Heart left ventricle (tissue), 13 donors: Measurements from ENCODE around the gene KLHL7.

Source experiments
- CTCF ChIP-seq, 12 donors: fragments of 200-600 bp; sonication (generic) in 4 of 12; IDR thresholded peaks; one replicate each; pipeline versions ENCODE4 v1.5.0 to v1.8.0; 2018 to 2022; ENCODE audit warnings: antibody characterized with exemption in 12 of 12, mild to moderate bottlenecking in 5 of 12
- POLR2A ChIP-seq, 2 donors: fragments of 450-650 bp; IDR thresholded peaks; one replicate each; pipeline ENCODE4 v1.6.1; 2017; ENCODE audit warnings: antibody characterized with exemption in 2 of 2, mild to moderate bottlenecking in 2 of 2, moderate library complexity in 2 of 2
- donor health status: ischemic (EF 13 %, LVEDD 7.1; RV severe dilation, severe dysfunction).
- donor health status: DM: no; HTN: yes; CAD: no.
- donor health status: DM: no; HTN: no; CAD: no.
- donor health status: ischemic (EF 25% LVEDD 6.9; RV normal size, moderate dysfunction).
- donor health status: ischemic (EF 25% LVEDD 5.7; RV mildly dilated, moderate dysfunction).
- donor health status: ischemic (EF 35%, LVEDD 5.7; RV mildly dilated, moderate dysfunction).
- donor health status: nonischemic (EF 11% LVEDD 7.7; RV severe dilation, severe dysfunction).
- donor health status: DM: yes; HTN: yes; CAD: no.
- donor health status: PGD.
- donor health status: ischemic (EF 29% LVEDD 5.4; RV normal size, mild dysfunction).
- donor health status: nonischemic (EF 23%, LVEDD 6.1; RV moderate dilation, normal function).

- TF ChIP-seq CTCF (IDR thresholded peaks at IDR 0.05) (no peak), POLR2A (IDR thresholded peaks at IDR 0.05) (no peak)
Observed at GRCh38 chr7:23210506-23210905, 104.9 kb downstream of the KLHL7 start.
